ENCODE results near the gene ANKRD42. TPM values are rescaled to one million over a fixed set of nuclear protein-coding genes. Genes with fewer than 3 reads are reported as not detected.

ANKRD42 gene
- total and polyA plus RNA-seq, 2 experiments from 2014 or later, result 9.2 to 9.7 TPM

DNA sequence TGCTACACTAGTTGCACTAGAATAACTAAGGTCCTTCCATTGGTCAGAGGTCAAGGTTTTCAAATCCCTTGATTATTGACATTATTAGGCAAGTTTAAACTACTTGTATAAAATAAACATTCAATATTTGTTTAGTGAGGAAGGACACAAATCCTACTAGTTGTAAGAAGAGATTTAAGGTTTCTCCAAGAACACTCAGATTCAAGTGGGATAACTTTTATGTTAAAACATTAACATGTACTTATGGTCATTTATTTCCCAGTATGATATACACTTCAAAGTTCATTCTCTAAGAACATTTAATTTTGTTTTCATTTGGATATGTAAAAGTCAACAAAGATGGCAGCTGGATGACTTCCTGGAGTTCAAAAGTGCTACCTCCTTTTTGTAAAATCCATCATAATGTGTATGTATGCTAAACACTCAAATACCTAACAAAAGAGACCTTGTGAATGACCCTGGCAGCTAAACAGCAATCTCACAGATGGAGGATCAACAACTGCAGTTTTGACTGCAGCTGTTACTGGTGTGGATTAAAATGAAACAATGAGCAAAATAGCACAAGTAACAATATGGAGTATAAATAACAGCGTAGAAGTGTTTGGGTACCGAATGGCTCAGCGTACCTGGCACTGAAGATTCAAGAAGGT, 91.1 kb downstream of the ANKRD42 start:
- Histone ChIP-seq H3K9me2 (replicated peaks; ENCODE audit: insufficient read depth) (no peaks in the 10 kb centered on the region), H3K4me3 (peak overlapping the region; percentile 50), H2AFZ (peak overlapping the region; percentile 88), H3K4me2 (peak overlapping the region; percentile 93), H3K79me2 (peaks cover 49% of the 10 kb centered on the region), H4K20me1 (ENCODE audit: insufficient read depth, poor library complexity, severe bottlenecking) (peaks cover 3% of the 10 kb centered on the region), H3K4me1 (ENCODE audit: insufficient read depth) (peaks cover 11% of the 10 kb centered on the region), H3K36me3 (replicated peaks; ENCODE audit: insufficient read depth, low read depth) (no peaks in the 10 kb centered on the region), H3K9me3 (ENCODE audit: low read depth) (no peaks in the 10 kb centered on the region), H3K27ac (peak overlapping the region; percentile 96), H3K27me3 (no peaks in the 10 kb centered on the region)
- TF ChIP-seq EZH2 (IDR thresholded peaks at IDR 0.05; ENCODE audit: borderline replicate concordance) (no peak), EZH2phosphoT487 (IDR thresholded peaks at IDR 0.05; ENCODE audit: low read depth, severe bottlenecking, unreplicated experiment) (no peak)
- TF ChIP-seq, protein P1, sequence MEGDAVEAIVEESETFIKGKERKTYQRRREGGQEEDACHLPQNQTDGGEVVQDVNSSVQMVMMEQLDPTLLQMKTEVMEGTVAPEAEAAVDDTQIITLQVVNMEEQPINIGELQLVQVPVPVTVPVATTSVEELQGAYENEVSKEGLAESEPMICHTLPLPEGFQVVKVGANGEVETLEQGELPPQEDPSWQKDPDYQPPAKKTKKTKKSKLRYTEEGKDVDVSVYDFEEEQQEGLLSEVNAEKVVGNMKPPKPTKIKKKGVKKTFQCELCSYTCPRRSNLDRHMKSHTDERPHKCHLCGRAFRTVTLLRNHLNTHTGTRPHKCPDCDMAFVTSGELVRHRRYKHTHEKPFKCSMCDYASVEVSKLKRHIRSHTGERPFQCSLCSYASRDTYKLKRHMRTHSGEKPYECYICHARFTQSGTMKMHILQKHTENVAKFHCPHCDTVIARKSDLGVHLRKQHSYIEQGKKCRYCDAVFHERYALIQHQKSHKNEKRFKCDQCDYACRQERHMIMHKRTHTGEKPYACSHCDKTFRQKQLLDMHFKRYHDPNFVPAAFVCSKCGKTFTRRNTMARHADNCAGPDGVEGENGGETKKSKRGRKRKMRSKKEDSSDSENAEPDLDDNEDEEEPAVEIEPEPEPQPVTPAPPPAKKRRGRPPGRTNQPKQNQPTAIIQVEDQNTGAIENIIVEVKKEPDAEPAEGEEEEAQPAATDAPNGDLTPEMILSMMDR (IDR thresholded peaks at IDR 0.05; ENCODE audit: poor library complexity), result no peak
- no peak for DNase-seq (ENCODE audit: low spot score)
- WGBS (ENCODE audit: low lambda C conversion rate, missing lambda C conversion rate), result 7% methylated on average over 3 of the region's 3 CpGs

- H3K9me3 ChIP-seq (ENCODE audit: low read depth), result no peaks in the 10 kb centered on the region
- H4K20me1 ChIP-seq (ENCODE audit: insufficient read depth, poor library complexity, severe bottlenecking), result peaks cover 3% of the 10 kb centered on the region
- peak overlapping the region; percentile 93 for H3K4me2 ChIP-seq
- H3K79me2 ChIP-seq, result peaks cover 49% of the 10 kb centered on the region
- H3K9me2 ChIP-seq (replicated peaks; ENCODE audit: insufficient read depth), result no peaks in the 10 kb centered on the region
- H3K27me3 ChIP-seq, result no peaks in the 10 kb centered on the region
- H2AFZ ChIP-seq, result peak overlapping the region; percentile 88
- no peak for TF ChIP-seq EZH2 (IDR thresholded peaks at IDR 0.05; ENCODE audit: borderline replicate concordance)
- TF ChIP-seq, protein P1 (IDR thresholded peaks at IDR 0.05; ENCODE audit: poor library complexity), result no peak
- TF ChIP-seq EZH2phosphoT487 (IDR thresholded peaks at IDR 0.05; ENCODE audit: low read depth, severe bottlenecking, unreplicated experiment), result no peak
- 4% methylated on average over 22 of the region's 22 CpGs for whole genome bisulfite sequencing (ENCODE audit: low lambda C conversion rate, missing lambda C conversion rate)
- H3K36me3 ChIP-seq (replicated peaks; ENCODE audit: insufficient read depth, low read depth), result no peaks in the 10 kb centered on the region
- H3K4me3 ChIP-seq, result peak overlapping the region; percentile 50
- peaks cover 11% of the 10 kb centered on the region for H3K4me1 ChIP-seq (ENCODE audit: insufficient read depth)
- H3K27ac ChIP-seq, result peak overlapping the region; percentile 96
- no peak for DNase-seq (ENCODE audit: low spot score)
These were observed 91.7 kb downstream of the ANKRD42 start for GRCh38 chr11:83285151-83285770.

DNA sequence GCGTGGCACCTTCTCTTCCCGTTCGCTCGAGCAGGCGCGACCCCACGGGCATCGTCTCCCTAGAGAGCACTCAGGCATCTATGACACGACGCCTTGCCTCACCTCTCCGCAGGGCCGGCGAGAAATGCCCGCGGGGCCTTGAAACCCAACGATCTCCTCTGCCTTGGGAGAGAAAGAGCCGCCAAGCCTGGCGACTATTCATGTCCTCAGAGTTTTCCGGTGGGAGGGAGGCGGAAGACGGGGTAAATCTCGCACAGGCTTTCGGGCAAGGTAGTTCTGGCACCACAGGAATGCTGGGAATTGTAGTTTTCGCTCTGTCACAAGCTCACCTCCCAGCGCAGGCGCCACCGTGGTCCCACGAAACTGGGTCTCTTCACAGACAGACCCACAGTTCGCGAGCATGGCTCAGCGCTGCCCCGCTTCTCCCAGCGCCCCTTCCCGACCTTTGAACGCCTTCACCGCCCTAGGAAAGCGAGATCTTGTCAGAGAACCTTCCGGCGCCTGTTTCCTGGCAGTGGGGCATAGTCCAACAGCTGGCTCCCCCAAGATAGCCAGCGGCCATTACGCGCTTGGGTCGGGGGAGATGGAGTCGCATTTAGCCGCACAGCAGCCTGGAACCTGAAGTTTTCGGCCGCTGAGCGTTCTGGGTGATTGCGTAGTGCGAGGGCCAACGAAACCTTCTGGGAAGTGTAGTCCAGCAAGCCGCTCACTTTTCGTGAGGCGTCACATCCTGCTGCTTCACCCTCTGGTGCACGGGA, 92.4 kb downstream of the ANKRD42 start, which contains the start of gene CCDC90B:
TSS of gene CCDC90B (minus strand) at position 597 of the 758 bp plus-strand sequence. CDS start at position 202, 395 bp downstream.
- Histone ChIP-seq H2AFZ (peak within 1 kb of the TSS; percentile 91), H4K20me1 (ENCODE audit: insufficient read depth, poor library complexity, severe bottlenecking) (peaks cover 3% of the 10 kb centered on the region), H3K4me2 (peak within 1 kb of the TSS; percentile 93), H3K79me2 (peaks cover 44% of the 10 kb centered on the region), H3K27ac (peak within 1 kb of the TSS; percentile 96), H3K4me1 (ENCODE audit: insufficient read depth) (peaks cover 11% of the 10 kb centered on the region), H3K27me3 (no peaks in the 10 kb centered on the region), H3K4me3 (peak within 1 kb of the TSS; percentile 50), H3K36me3 (replicated peaks; ENCODE audit: insufficient read depth, low read depth) (no peaks in the 10 kb centered on the region), H3K9me2 (replicated peaks; ENCODE audit: insufficient read depth) (no peaks in the 10 kb centered on the region), H3K9me3 (ENCODE audit: low read depth) (no peaks in the 10 kb centered on the region)
- DNase-seq (ENCODE audit: low spot score), result peak; percentile 97
- TF ChIP-seq, protein P1 (IDR thresholded peaks at IDR 0.05; ENCODE audit: poor library complexity), result peak; percentile 56
- no peak for TF ChIP-seq EZH2phosphoT487 (IDR thresholded peaks at IDR 0.05; ENCODE audit: low read depth, severe bottlenecking, unreplicated experiment)
- under 1% methylated on average over 55 of the region's 55 CpGs for WGBS (ENCODE audit: low lambda C conversion rate, missing lambda C conversion rate)
